WTC11 (cell line): ENCODE data around the gene PRKCB.

Experiments
- CREM ChIP-seq: sonication (generic); formaldehyde crosslinking; IDR thresholded peaks from 2 replicates; pipeline ENCODE4 v1.8.1; 2022; ENCODE audit warnings: mild to moderate bottlenecking, missing genetic modification reagents, moderate library complexity
- CTCF ChIP-seq: fragments of 200-600 bp; IDR thresholded peaks from 2 replicates; pipeline ENCODE4 v1.8.0; 2022; ENCODE audit warnings: antibody characterized with exemption
- ELF4 ChIP-seq: sonication (generic); formaldehyde crosslinking; IDR thresholded peaks from 2 replicates; pipeline ENCODE4 v1.8.1; 2022; ENCODE audit warnings: low read depth, mild to moderate bottlenecking, moderate library complexity, missing genetic modification reagents
- KAT7 ChIP-seq: sonication (generic); formaldehyde crosslinking; IDR thresholded peaks from 2 replicates; pipeline ENCODE4 v1.8.1; 2023; ENCODE audit warnings: missing genetic modification reagents, mild to moderate bottlenecking, borderline replicate concordance
- ZNF138 ChIP-seq: sonication (generic); formaldehyde crosslinking; conservative IDR thresholded peaks from 2 replicates; pipeline ENCODE4 v1.8.1; 2022; ENCODE audit warnings: mild to moderate bottlenecking, moderate library complexity, missing genetic modification reagents
- ZNF396 ChIP-seq: fragments of 250-450 bp; sonication (Bioruptor Pico); IDR thresholded peaks from 2 replicates; pipeline ENCODE4 v1.8.0; 2021; ENCODE audit warnings: mild to moderate bottlenecking, moderate library complexity, borderline replicate concordance
- TF ChIP-seq, protein P1 (sequence below): sonication (generic); formaldehyde crosslinking; IDR thresholded peaks from 2 replicates; pipeline ENCODE4 v1.8.0; 2022; ENCODE audit warnings: mild to moderate bottlenecking, missing genetic modification reagents
- TF ChIP-seq, protein P2 (sequence below): sonication (generic); formaldehyde crosslinking; IDR thresholded peaks from 2 replicates; pipeline ENCODE4 v1.8.1; 2023; ENCODE audit warnings: mild to moderate bottlenecking, moderate library complexity, missing genetic modification reagents
- TF ChIP-seq, protein P3 (sequence below): sonication (generic); formaldehyde crosslinking; IDR thresholded peaks from 2 replicates; pipeline ENCODE4 v1.8.1; 2022; ENCODE audit warnings: missing genetic modification reagents, borderline replicate concordance

GRCh38 chr16:23979441-23979840 is 143.7 kb downstream of the PRKCB start:
- TF ChIP-seq, protein P1, sequence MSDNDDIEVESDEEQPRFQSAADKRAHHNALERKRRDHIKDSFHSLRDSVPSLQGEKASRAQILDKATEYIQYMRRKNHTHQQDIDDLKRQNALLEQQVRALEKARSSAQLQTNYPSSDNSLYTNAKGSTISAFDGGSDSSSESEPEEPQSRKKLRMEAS (CRISPR knock-in tag), result no peak
- TF ChIP-seq, protein P2, sequence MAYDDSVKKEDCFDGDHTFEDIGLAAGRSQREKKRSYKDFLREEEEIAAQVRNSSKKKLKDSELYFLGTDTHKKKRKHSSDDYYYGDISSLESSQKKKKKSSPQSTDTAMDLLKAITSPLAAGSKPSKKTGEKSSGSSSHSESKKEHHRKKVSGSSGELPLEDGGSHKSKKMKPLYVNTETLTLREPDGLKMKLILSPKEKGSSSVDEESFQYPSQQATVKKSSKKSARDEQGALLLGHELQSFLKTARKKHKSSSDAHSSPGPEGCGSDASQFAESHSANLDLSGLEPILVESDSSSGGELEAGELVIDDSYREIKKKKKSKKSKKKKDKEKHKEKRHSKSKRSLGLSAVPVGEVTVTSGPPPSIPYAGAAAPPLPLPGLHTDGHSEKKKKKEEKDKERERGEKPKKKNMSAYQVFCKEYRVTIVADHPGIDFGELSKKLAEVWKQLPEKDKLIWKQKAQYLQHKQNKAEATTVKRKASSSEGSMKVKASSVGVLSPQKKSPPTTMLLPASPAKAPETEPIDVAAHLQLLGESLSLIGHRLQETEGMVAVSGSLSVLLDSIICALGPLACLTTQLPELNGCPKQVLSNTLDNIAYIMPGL (CRISPR knock-in tag), result no peak
- TF ChIP-seq CTCF (no peak), KAT7 (CRISPR knock-in tag) (no peak), ZNF396 (CRISPR knock-in tag) (no peak), ELF4 (no peak), ZNF138 (no peak), CREM (CRISPR knock-in tag) (no peak)
- TF ChIP-seq, protein P3, sequence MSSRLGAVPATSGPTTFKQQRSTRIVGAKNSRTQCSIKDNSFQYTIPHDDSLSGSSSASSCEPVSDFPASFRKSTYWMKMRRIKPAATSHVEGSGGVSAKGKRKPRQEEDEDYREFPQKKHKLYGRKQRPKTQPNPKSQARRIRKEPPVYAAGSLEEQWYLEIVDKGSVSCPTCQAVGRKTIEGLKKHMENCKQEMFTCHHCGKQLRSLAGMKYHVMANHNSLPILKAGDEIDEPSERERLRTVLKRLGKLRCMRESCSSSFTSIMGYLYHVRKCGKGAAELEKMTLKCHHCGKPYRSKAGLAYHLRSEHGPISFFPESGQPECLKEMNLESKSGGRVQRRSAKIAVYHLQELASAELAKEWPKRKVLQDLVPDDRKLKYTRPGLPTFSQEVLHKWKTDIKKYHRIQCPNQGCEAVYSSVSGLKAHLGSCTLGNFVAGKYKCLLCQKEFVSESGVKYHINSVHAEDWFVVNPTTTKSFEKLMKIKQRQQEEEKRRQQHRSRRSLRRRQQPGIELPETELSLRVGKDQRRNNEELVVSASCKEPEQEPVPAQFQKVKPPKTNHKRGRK, result no peak
